ENCODE data around the gene PLXNA1. TPM values are rescaled to one million over a fixed set of nuclear protein-coding genes. Genes with fewer than 3 reads are reported as not detected.
A peak's percentile ranks its signal among the peaks of the same experiment; 100 is the strongest.

Gene PLXNA1
- total and polyA plus RNA-seq, 4 donors: 0.92 to 8.3 (median 4.4) TPM

GRCh38 chr3:127001486-127002194, 18.7 kb downstream of the PLXNA1 start:
- peak overlapping the region in 1 of 2 donors; percentile 13 for H3K27ac ChIP-seq (ENCODE audit: low read depth in 1 of 2, low read length in 2 of 2)
- peaks cover 0 to 5% (median 0%) of the 10 kb centered on the region in 4 donors for H3K4me1 ChIP-seq (ENCODE audit: control insufficient read depth in 4 of 4, insufficient read depth in 4 of 4, low read length in 3 of 4)
- no peak for TF ChIP-seq RXRA (IDR thresholded peaks at IDR 0.05)
- TF ChIP-seq SP1 (IDR thresholded peaks at IDR 0.05): no peak
- no peak for TF ChIP-seq HNF4A (conservative IDR thresholded peaks at IDR 0.05)
- TF ChIP-seq YY1 (IDR thresholded peaks at IDR 0.05): no peak
- H3K36me3 ChIP-seq (ENCODE audit: control insufficient read depth in 4 of 4, insufficient read depth in 3 of 4, low read depth in 1 of 4, low read length in 3 of 4): no peaks in the 10 kb centered on the region
- no peaks in the 10 kb centered on the region for H3K27me3 ChIP-seq (ENCODE audit: control insufficient read depth in 4 of 4, insufficient read depth in 4 of 4, low read length in 3 of 4)
- no peak for DNase-seq (ENCODE audit: low spot score)
- H3K4me3 ChIP-seq (ENCODE audit: low read depth in 1 of 3, low read length in 3 of 3): no peak overlapping the region
- H3K9me3 ChIP-seq (ENCODE audit: control insufficient read depth in 4 of 4, low read length in 3 of 4): no peaks in the 10 kb centered on the region
- WGBS: 94% methylated on average over 23 of the region's 23 CpGs
- no peak overlapping the region for H3K9ac ChIP-seq (ENCODE audit: low read depth in 1 of 2, low read length in 2 of 2)

- Histone ChIP-seq H3K4me3 (ENCODE audit: low read depth in 1 of 3, low read length in 3 of 3) (no peak overlapping the region), H3K27ac (ENCODE audit: low read depth in 1 of 2, low read length in 2 of 2) (peak overlapping the region in 1 of 2 donors; percentile 46), H3K4me1 (ENCODE audit: control insufficient read depth in 4 of 4, insufficient read depth in 4 of 4, low read length in 3 of 4) (peaks cover 0 to 5% (median 0%) of the 10 kb centered on the region in 4 donors), H3K9me3 (ENCODE audit: control insufficient read depth in 4 of 4, low read length in 3 of 4) (no peaks in the 10 kb centered on the region), H3K9ac (ENCODE audit: low read depth in 1 of 2, low read length in 2 of 2) (no peak overlapping the region), H3K27me3 (ENCODE audit: control insufficient read depth in 4 of 4, insufficient read depth in 4 of 4, low read length in 3 of 4) (no peaks in the 10 kb centered on the region), H3K36me3 (ENCODE audit: control insufficient read depth in 4 of 4, insufficient read depth in 3 of 4, low read depth in 1 of 4, low read length in 3 of 4) (no peaks in the 10 kb centered on the region)
- 76% methylated on average over 26 of the region's 26 CpGs for whole genome bisulfite sequencing
- TF ChIP-seq REST (IDR thresholded peaks at IDR 0.05) (no peak), ZBTB33 (IDR thresholded peaks at IDR 0.05) (no peak), RXRA (IDR thresholded peaks at IDR 0.05) (no peak), RAD21 (IDR thresholded peaks at IDR 0.05) (no peak), FOXA1 (IDR thresholded peaks at IDR 0.05) (no peak)
- TF ChIP-seq, protein P1, sequence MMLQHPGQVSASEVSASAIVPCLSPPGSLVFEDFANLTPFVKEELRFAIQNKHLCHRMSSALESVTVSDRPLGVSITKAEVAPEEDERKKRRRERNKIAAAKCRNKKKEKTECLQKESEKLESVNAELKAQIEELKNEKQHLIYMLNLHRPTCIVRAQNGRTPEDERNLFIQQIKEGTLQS (IDR thresholded peaks at IDR 0.05): no peak
- DNase-seq (ENCODE audit: low spot score): peak; percentile 43
These were observed 19.6 kb downstream of the PLXNA1 start for GRCh38 chr3:127002195-127003174.
